NOMO-1 treated with DMSO at 0.1 percent for 48 hours (cell line): ENCODE results near the gene GHRH.

ENCODE experiments used
- DNase-seq: peaks from one replicate; lab custom pipeline; 2025; ENCODE audit not compliant: unreplicated experiment; lab: John Stamatoyannopoulos, UW

The GHRH gene

GRCh38 chr20:37240337-37241067 lies 21.1 kb downstream of the GHRH start:
- DNase-seq = no peak

GRCh38 chr20:37238935-37239451 lies 22.6 kb downstream of the GHRH start:
- no peak for DNase-seq

- no peak for DNase-seq
These were observed 23.2 kb downstream of the GHRH start for GRCh38 chr20:37238426-37238825.

- no peak for DNase-seq
These were observed 24.0 kb downstream of the GHRH start for GRCh38 chr20:37237656-37238055.

- no peak for DNase-seq
These were observed 25.2 kb downstream of the GHRH start for GRCh38 chr20:37236462-37236861.

GRCh38 chr20:37235065-37235464 lies 26.5 kb downstream of the GHRH start:
- no peak for DNase-seq

- DNase-seq = no peak
These were observed 27.4 kb downstream of the GHRH start for GRCh38 chr20:37234254-37234581.

- no peak for DNase-seq
These were observed 27.9 kb downstream of the GHRH start for GRCh38 chr20:37233548-37234253.

GRCh38 chr20:37231947-37232630 lies 29.5 kb downstream of the GHRH start:
- DNase-seq = no peak

- no peak for DNase-seq
These were observed 31.4 kb downstream of the GHRH start for GRCh38 chr20:37230200-37230599.

GRCh38 chr20:37229357-37229756 lies 32.3 kb downstream of the GHRH start:
- no peak for DNase-seq

GRCh38 chr20:37228656-37229055 lies 33.0 kb downstream of the GHRH start:
- no peak for DNase-seq

GRCh38 chr20:37228082-37228481 lies 33.5 kb downstream of the GHRH start:
- DNase-seq = no peak

- no peak for DNase-seq
These were observed 34.7 kb downstream of the GHRH start for GRCh38 chr20:37226889-37227288.

- DNase-seq = no peak
These were observed 36.5 kb downstream of the GHRH start for GRCh38 chr20:37225146-37225545.

- DNase-seq = peak; percentile 98
These were observed 38.6 kb downstream of the GHRH start for GRCh38 chr20:37223053-37223452.

GRCh38 chr20:37222086-37222485 lies 39.5 kb downstream of the GHRH start:
- no peak for DNase-seq

GRCh38 chr20:37220731-37221130 lies 40.9 kb downstream of the GHRH start:
- no peak for DNase-seq

- DNase-seq = no peak
These were observed 41.6 kb downstream of the GHRH start for GRCh38 chr20:37219751-37220668.

GRCh38 chr20:37218976-37219375 lies 42.6 kb downstream of the GHRH start:
- DNase-seq = no peak

GRCh38 chr20:37218441-37218840 lies 43.2 kb downstream of the GHRH start:
- DNase-seq = no peak
